ENCODE data around the gene PLTP. TPM values are rescaled to one million over a fixed set of nuclear protein-coding genes. Genes with fewer than 3 reads are reported as not detected.
"Not testable (repeated sequence)": the region's sequence is repeated elsewhere in the genome, so short reads cannot be mapped to it uniquely, and the experiment has no call there.

Gene PLTP
- total RNA-seq, 1 donor from 2014 or later, result 4.0 TPM

- H3K4me3 Mint-ChIP-seq, result peak within 1 kb of the TSS; percentile 99
- intact Hi-C loops (cut with micrococcal nuclease), result loop anchor here (1.0 to 5.0 kb wide), 8 partner anchors 24 to 154 kb away; partner anchors contain the start of genes ACOT8, CTSA, NCOA5 and NEURL2
Measured at GRCh38 chr20:45934586-45935415, 22.8 kb upstream of the PLTP start, which contains the start of gene PCIF1. Gene PCIF1, plus strand, starts transcription at chr20:45934683. Its CDS starts 4,317 bp downstream, at chr20:45939000.

GRCh38 chr20:45934046-45934585, 22.2 kb upstream of the PLTP start:
- intact Hi-C loops (cut with micrococcal nuclease), result loop anchor here (2.0 to 5.0 kb wide), 3 partner anchors 43 to 122 kb away; partner anchors contain the start of genes CTSA, NEURL2, UBE2C and ZSWIM1

More at GRCh38 chr20:45934586-45935415, 22.8 kb upstream of the PLTP start, which contains the start of gene PCIF1:
- peaks cover 24% of the 10 kb centered on the region for H3K36me3 Mint-ChIP-seq (ENCODE audit: low read depth)
- H3K27ac Mint-ChIP-seq, result peak within 1 kb of the TSS; percentile 99
- H3K27me3 Mint-ChIP-seq, result no peaks in the 10 kb centered on the region
- H3K4me1 Mint-ChIP-seq, result peaks cover 21% of the 10 kb centered on the region
- no peaks in the 10 kb centered on the region for H3K9me3 Mint-ChIP-seq
- peak; percentile 99 for DNase-seq

GRCh38 chr20:45933266-45934045, 21.5 kb upstream of the PLTP start:
- DNase-seq, result peak; percentile 89
- Mint-ChIP-seq H3K4me3 (peak overlapping the region; percentile 99), H3K27ac (peak overlapping the region; percentile 99), H3K27me3 (no peaks in the 10 kb centered on the region), H3K36me3 (ENCODE audit: low read depth) (peaks cover 12% of the 10 kb centered on the region), H3K4me1 (peaks cover 20% of the 10 kb centered on the region), H3K9me3 (no peaks in the 10 kb centered on the region)
- intact Hi-C loops (cut with micrococcal nuclease), result loop anchor here (2.0 to 5.0 kb wide), 3 partner anchors 43 to 121 kb away; partner anchors contain the start of genes CTSA, NEURL2, UBE2C and ZSWIM1

More at GRCh38 chr20:45934046-45934585, 22.2 kb upstream of the PLTP start:
- peaks cover 21% of the 10 kb centered on the region for H3K4me1 Mint-ChIP-seq
- peak overlapping the region; percentile 99 for H3K27ac Mint-ChIP-seq
- H3K36me3 Mint-ChIP-seq (ENCODE audit: low read depth), result peaks cover 17% of the 10 kb centered on the region
- DNase-seq, result no peak
- H3K27me3 Mint-ChIP-seq, result no peaks in the 10 kb centered on the region
- H3K4me3 Mint-ChIP-seq, result peak overlapping the region; percentile 99
- no peaks in the 10 kb centered on the region for H3K9me3 Mint-ChIP-seq

GRCh38 chr20:45931680-45932079, 19.7 kb upstream of the PLTP start:
- not testable (repeated sequence) for H3K4me3 Mint-ChIP-seq; H3K27me3 Mint-ChIP-seq; H3K36me3 Mint-ChIP-seq (ENCODE audit: low read depth); H3K9me3 Mint-ChIP-seq; H3K4me1 Mint-ChIP-seq; DNase-seq; H3K27ac Mint-ChIP-seq
- intact Hi-C loops (cut with micrococcal nuclease), result loop anchor here (5.0 kb wide), 1 partner anchor 119 kb away; the partner anchor contains the start of gene UBE2C

GRCh38 chr20:45927071-45927878, 15.3 kb upstream of the PLTP start:
- Mint-ChIP-seq H3K36me3 (ENCODE audit: low read depth) (no peaks in the 10 kb centered on the region), H3K27ac (no peak overlapping the region), H3K4me3 (no peak overlapping the region), H3K27me3 (peaks cover 7% of the 10 kb centered on the region), H3K4me1 (peaks cover 2% of the 10 kb centered on the region), H3K9me3 (no peaks in the 10 kb centered on the region)
- no peak for DNase-seq
- intact Hi-C loops (cut with micrococcal nuclease), result no loop called here

- Mint-ChIP-seq H3K4me1 (peaks cover 3% of the 10 kb centered on the region), H3K27me3 (peaks cover 9% of the 10 kb centered on the region), H3K27ac (no peak overlapping the region), H3K36me3 (ENCODE audit: low read depth) (no peaks in the 10 kb centered on the region), H3K9me3 (no peaks in the 10 kb centered on the region), H3K4me3 (no peak overlapping the region)
- no peak for DNase-seq
- intact Hi-C loops (cut with micrococcal nuclease), result no loop called here
Measured at GRCh38 chr20:45926731-45927070, 14.7 kb upstream of the PLTP start.

GRCh38 chr20:45925821-45926506, 14.0 kb upstream of the PLTP start:
- intact Hi-C loops (cut with micrococcal nuclease), result no loop called here
- Mint-ChIP-seq H3K4me3 (no peak overlapping the region), H3K36me3 (ENCODE audit: low read depth) (no peaks in the 10 kb centered on the region), H3K9me3 (no peaks in the 10 kb centered on the region), H3K27ac (no peak overlapping the region), H3K27me3 (peaks cover 14% of the 10 kb centered on the region), H3K4me1 (peaks cover 5% of the 10 kb centered on the region)
- no peak for DNase-seq

- Mint-ChIP-seq H3K9me3 (no peaks in the 10 kb centered on the region), H3K27me3 (peaks cover 16% of the 10 kb centered on the region), H3K27ac (peak overlapping the region; percentile 18), H3K4me1 (peaks cover 5% of the 10 kb centered on the region), H3K4me3 (no peak overlapping the region), H3K36me3 (ENCODE audit: low read depth) (no peaks in the 10 kb centered on the region)
- DNase-seq, result no peak
- intact Hi-C loops (cut with micrococcal nuclease), result no loop called here
Measured at GRCh38 chr20:45924391-45925261, 12.7 kb upstream of the PLTP start.

GRCh38 chr20:45921337-45922189, 9.6 kb upstream of the PLTP start:
- intact Hi-C loops (cut with micrococcal nuclease), result no loop called here
- H3K27ac Mint-ChIP-seq, result no peak overlapping the region
- no peaks in the 10 kb centered on the region for H3K9me3 Mint-ChIP-seq
- H3K27me3 Mint-ChIP-seq, result peaks cover 19% of the 10 kb centered on the region
- peaks cover 5% of the 10 kb centered on the region for H3K4me1 Mint-ChIP-seq
- H3K4me3 Mint-ChIP-seq, result no peak overlapping the region
- no peak for DNase-seq
- H3K36me3 Mint-ChIP-seq (ENCODE audit: low read depth), result no peaks in the 10 kb centered on the region

GRCh38 chr20:45920462-45921336, 8.7 kb upstream of the PLTP start:
- Mint-ChIP-seq H3K27ac (no peak overlapping the region), H3K27me3 (peaks cover 23% of the 10 kb centered on the region), H3K4me3 (no peak overlapping the region), H3K36me3 (ENCODE audit: low read depth) (no peaks in the 10 kb centered on the region), H3K4me1 (peaks cover 5% of the 10 kb centered on the region), H3K9me3 (no peaks in the 10 kb centered on the region)
- DNase-seq, result no peak
- intact Hi-C loops (cut with micrococcal nuclease), result no loop called here

Data from activated CD4-positive, alpha-beta T cell treated with anti-CD3 and anti-CD28 coated beads, Interleukin-2, amount 10 ng/mL, durations not matched to agents 24 days and 14 days (primary cell).